ENCODE measurements around the gene RIMS4. TPM values are rescaled to one million over a fixed set of nuclear protein-coding genes. Genes with fewer than 3 reads are reported as not detected.

The RIMS4 gene
- total and polyA plus RNA-seq, 2 of the 13 experiments (the other 11 are each of a cell fraction or from before 2014, with no cell fraction given) = 0.01 to 0.07 TPM

GRCh38 chr20:44714102-44714700, 96.1 kb downstream of the RIMS4 start (continued):
- TF ChIP-seq NFAT5 (CRISPR knock-in tag; IDR thresholded peaks at IDR 0.05) (no peak), SALL1 (CRISPR knock-in tag; IDR thresholded peaks at IDR 0.05) (0 out of 2 replicates have a peak, but pooled peaks have one; percentile 2), ZBTB4 (CRISPR knock-in tag; IDR thresholded peaks at IDR 0.05; ENCODE audit: borderline replicate concordance) (no peak), ZNF503 (CRISPR knock-in tag; IDR thresholded peaks at IDR 0.05) (no peak), CBX1 (IDR thresholded peaks at IDR 0.05; ENCODE audit: low read depth) (no peak), ZNF407 (CRISPR knock-in tag; IDR thresholded peaks at IDR 0.05; ENCODE audit: not compliant biosample characterization) (peak; percentile 36), TBX2 (CRISPR knock-in tag; IDR thresholded peaks at IDR 0.05; ENCODE audit: borderline replicate concordance) (peak; percentile 34)
